ENCODE measurements around the gene LHX2. TPM values are rescaled to one million over a fixed set of nuclear protein-coding genes. Genes with fewer than 3 reads are reported as not detected.

The LHX2 gene
- total RNA-seq, 1 experiment from 2014 or later: 1.4 TPM

GRCh38 chr9:124009531-124010217 lies 1.9 kb upstream of the LHX2 start:
- Histone ChIP-seq H3K4me3 (no peak overlapping the region), H3K4me2 (no peak overlapping the region), H3K9me3 (ENCODE audit: insufficient read depth, low read depth) (no peaks in the 10 kb centered on the region), H4K20me1 (ENCODE audit: insufficient read depth) (no peaks in the 10 kb centered on the region), H3K9me2 (ENCODE audit: insufficient read depth) (no peaks in the 10 kb centered on the region), H3K27ac (no peak overlapping the region), H3F3A (ENCODE audit: insufficient read depth, low read depth) (no peaks in the 10 kb centered on the region), H3K79me2 (ENCODE audit: low read depth) (no peaks in the 10 kb centered on the region), H3K4me1 (replicated peaks; ENCODE audit: insufficient read depth) (peaks cover 18% of the 10 kb centered on the region), H3K36me3 (ENCODE audit: low read depth) (no peaks in the 10 kb centered on the region), H2AFZ (no peak overlapping the region), H3K27me3 (ENCODE audit: insufficient read depth, low read depth) (0 out of 2 replicates have a peak, but pooled peaks cover 5% of the 10 kb centered on the region)
- intact Hi-C loops (cut with micrococcal nuclease; ENCODE audit: unreplicated experiment): no loop called here
- CTCF ChIA-PET: no interaction called here
- BruUV-seq (replicated peaks): no TSS peak
- no peak for DNase-seq
- no peak for TF ChIP-seq EZH2 (IDR thresholded peaks at IDR 0.05; ENCODE audit: low read depth)
- no peak for TF ChIP-seq CTCF (conservative IDR thresholded peaks at IDR 0.05)
- POLR2A ChIA-PET (ENCODE audit: unreplicated experiment): no interaction called here

- TF ChIP-seq CTCF (conservative IDR thresholded peaks at IDR 0.05): no peak
- no peaks in the 10 kb centered on the region for H3F3A ChIP-seq (ENCODE audit: insufficient read depth, low read depth)
- H3K27me3 ChIP-seq (ENCODE audit: insufficient read depth, low read depth): 0 out of 2 replicates have a peak, but pooled peaks cover 5% of the 10 kb centered on the region
- ChIA-PET POLR2A (ENCODE audit: unreplicated experiment) (interaction anchor here (0.6 kb wide), 1 partner anchor 289 kb away, joined by 5 read pairs; no protein-coding TSS in a partner anchor), CTCF (no interaction called here)
- H3K27ac ChIP-seq: no peak overlapping the region
- peaks cover 12% of the 10 kb centered on the region for H3K4me1 ChIP-seq (replicated peaks; ENCODE audit: insufficient read depth)
- no peaks in the 10 kb centered on the region for H3K9me3 ChIP-seq (ENCODE audit: insufficient read depth, low read depth)
- BruUV-seq (replicated peaks): no TSS peak
- intact Hi-C loops (cut with micrococcal nuclease; ENCODE audit: unreplicated experiment): no loop called here
- H2AFZ ChIP-seq: no peak overlapping the region
- no peak overlapping the region for H3K4me3 ChIP-seq
- peak overlapping the region; percentile 66; the same call in 1 of the 2 replicates for H3K4me2 ChIP-seq
- no peaks in the 10 kb centered on the region for H4K20me1 ChIP-seq (ENCODE audit: insufficient read depth)
- H3K36me3 ChIP-seq (ENCODE audit: low read depth): no peaks in the 10 kb centered on the region
- no peaks in the 10 kb centered on the region for H3K79me2 ChIP-seq (ENCODE audit: low read depth)
- no peak for DNase-seq
- H3K9me2 ChIP-seq (ENCODE audit: insufficient read depth): no peaks in the 10 kb centered on the region
These were observed 1.3 kb upstream of the LHX2 start for GRCh38 chr9:124010303-124010664.

GRCh38 chr9:124010665-124011321 lies 775 bp upstream of the LHX2 start:
- Histone ChIP-seq H4K20me1 (ENCODE audit: insufficient read depth) (no peaks in the 10 kb centered on the region), H3K36me3 (ENCODE audit: low read depth) (no peaks in the 10 kb centered on the region), H3F3A (ENCODE audit: insufficient read depth, low read depth) (no peaks in the 10 kb centered on the region), H3K9me2 (ENCODE audit: insufficient read depth) (no peaks in the 10 kb centered on the region), H3K4me1 (replicated peaks; ENCODE audit: insufficient read depth) (peaks cover 12% of the 10 kb centered on the region), H3K27me3 (ENCODE audit: insufficient read depth, low read depth) (0 out of 2 replicates have a peak, but pooled peaks cover 5% of the 10 kb centered on the region), H3K79me2 (ENCODE audit: low read depth) (no peaks in the 10 kb centered on the region), H3K4me3 (peak overlapping the region; percentile 36; the same call in 1 of the 2 replicates), H3K9me3 (ENCODE audit: insufficient read depth, low read depth) (no peaks in the 10 kb centered on the region), H3K27ac (no peak overlapping the region), H3K4me2 (peak overlapping the region; percentile 66), H2AFZ (no peak overlapping the region)
- peak in 1 of 2 experiments; percentile 25 for DNase-seq
- ChIA-PET POLR2A (ENCODE audit: unreplicated experiment) (interaction anchor here (0.6 kb wide), 1 partner anchor 288 kb away, joined by 5 read pairs; no protein-coding TSS in a partner anchor), CTCF (interaction anchor here (0.6 kb wide), 1 partner anchor 13 kb away, joined by 3 read pairs; no protein-coding TSS in a partner anchor)
- TF ChIP-seq CTCF (conservative IDR thresholded peaks at IDR 0.05): no peak
- TF ChIP-seq EZH2 (IDR thresholded peaks at IDR 0.05; ENCODE audit: low read depth): no peak
- no TSS peak for BruUV-seq (replicated peaks)
- intact Hi-C loops (cut with micrococcal nuclease; ENCODE audit: unreplicated experiment): no loop called here

Data from PC-9 (cell line).